Subcutaneous abdominal adipose tissue (tissue), 5 donors: ENCODE measurements around the gene FCER1G.

Source experiments
- H3K27ac ChIP-seq: one replicate; pipeline ENCODE4 v1.7.0; 2013; ENCODE audit warnings: low read depth, mild to moderate bottlenecking, inconsistent platforms, low read length, moderate library complexity
- H3K27me3 ChIP-seq, 5 donors: one replicate each; pipeline ENCODE4 v1.7.0; 2013; ENCODE audit warnings: low read length in 5 of 5, inconsistent platforms in 1 of 5; ENCODE audit not compliant: control insufficient read depth in 5 of 5, insufficient read depth in 4 of 5
- H3K36me3 ChIP-seq, 5 donors: one replicate each; pipeline ENCODE4 v1.7.0; 2013; ENCODE audit warnings: low read length in 5 of 5; ENCODE audit not compliant: control insufficient read depth in 5 of 5, insufficient read depth in 5 of 5
- H3K4me1 ChIP-seq, 5 donors: one replicate each; pipeline ENCODE4 v1.7.0; 2013; ENCODE audit warnings: low read length in 5 of 5, mild to moderate bottlenecking in 3 of 5, moderate library complexity in 1 of 5; ENCODE audit not compliant: control insufficient read depth in 5 of 5, insufficient read depth in 5 of 5
- H3K4me3 ChIP-seq, 5 donors: one replicate each; pipeline ENCODE4 v1.7.0; 2013; ENCODE audit warnings: low read length in 5 of 5, low read depth in 1 of 5
- H3K9ac ChIP-seq, 5 donors: one replicate each; pipeline ENCODE4 v1.7.0; 2013; ENCODE audit warnings: low read length in 5 of 5, mild to moderate bottlenecking in 4 of 5, moderate library complexity in 3 of 5
- H3K9me3 ChIP-seq, 5 donors: one replicate each; pipeline ENCODE4 v1.7.0; 2013; ENCODE audit warnings: low read length in 5 of 5; ENCODE audit not compliant: control insufficient read depth in 5 of 5
- donor health status: healthy.
- donor health status: healthy.
- donor health status: healthy.
- donor health status: healthy.
- donor health status: healthy.

Gene FCER1G

DNA sequence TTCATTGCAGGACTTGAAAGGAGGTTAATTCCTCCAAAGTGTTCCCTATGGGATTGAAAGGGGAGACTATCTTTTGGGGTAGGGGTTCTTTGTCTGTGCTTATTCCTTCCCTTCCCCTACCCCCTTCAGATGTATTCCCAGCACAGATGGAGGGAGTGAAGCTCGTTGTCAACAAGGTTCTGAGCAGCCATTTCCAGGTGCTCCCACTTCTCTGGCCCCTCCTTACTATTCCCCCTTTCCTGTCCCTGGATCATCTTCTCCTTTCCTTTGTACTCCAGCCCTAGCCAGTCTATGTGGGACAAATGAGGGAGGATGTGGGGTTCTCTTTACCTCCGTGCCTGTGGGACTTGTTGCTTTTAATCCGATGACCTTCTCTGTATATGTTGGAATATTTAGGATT is 11.7 kb downstream of the FCER1G start:
- Histone ChIP-seq H3K27me3 (no peaks in the 10 kb centered on the region), H3K9ac (peak overlapping the region in 4 of 5 donors; percentile 66 to 81 (median 71)), H3K4me1 (peaks cover 5 to 31% (median 29%) of the 10 kb centered on the region in 5 donors), H3K36me3 (peaks cover 0 to 33% (median 25%) of the 10 kb centered on the region in 5 donors), H3K9me3 (no peaks in the 10 kb centered on the region), H3K4me3 (peak overlapping the region; percentile 77 to 99 (median 91)), H3K27ac (peak overlapping the region; percentile 18)

- peaks cover 5 to 31% (median 29%) of the 10 kb centered on the region in 5 donors for H3K4me1 ChIP-seq
- no peaks in the 10 kb centered on the region for H3K27me3 ChIP-seq
- peaks cover 0 to 33% (median 25%) of the 10 kb centered on the region in 5 donors for H3K36me3 ChIP-seq
- peak overlapping the region in 4 of 5 donors; percentile 66 to 81 (median 71) for H3K9ac ChIP-seq
- peak overlapping the region; percentile 5 to 88 (median 76) for H3K4me3 ChIP-seq
- no peaks in the 10 kb centered on the region for H3K9me3 ChIP-seq
- H3K27ac ChIP-seq: no peak overlapping the region
These were observed 12.2 kb downstream of the FCER1G start for GRCh38 chr1:161227196-161227871.

GRCh38 chr1:161228032-161228431 is 12.9 kb downstream of the FCER1G start:
- no peaks in the 10 kb centered on the region for H3K9me3 ChIP-seq
- H3K27ac ChIP-seq: no peak overlapping the region
- H3K27me3 ChIP-seq: no peaks in the 10 kb centered on the region
- peaks cover 0 to 33% (median 25%) of the 10 kb centered on the region in 5 donors for H3K36me3 ChIP-seq
- H3K4me1 ChIP-seq: peaks cover 5 to 31% (median 29%) of the 10 kb centered on the region in 5 donors
- H3K4me3 ChIP-seq: peak overlapping the region in 3 of 5 donors; percentile 52 to 88 (median 77)
- peak overlapping the region in 2 of 5 donors; percentile 62 to 67 for H3K9ac ChIP-seq

DNA sequence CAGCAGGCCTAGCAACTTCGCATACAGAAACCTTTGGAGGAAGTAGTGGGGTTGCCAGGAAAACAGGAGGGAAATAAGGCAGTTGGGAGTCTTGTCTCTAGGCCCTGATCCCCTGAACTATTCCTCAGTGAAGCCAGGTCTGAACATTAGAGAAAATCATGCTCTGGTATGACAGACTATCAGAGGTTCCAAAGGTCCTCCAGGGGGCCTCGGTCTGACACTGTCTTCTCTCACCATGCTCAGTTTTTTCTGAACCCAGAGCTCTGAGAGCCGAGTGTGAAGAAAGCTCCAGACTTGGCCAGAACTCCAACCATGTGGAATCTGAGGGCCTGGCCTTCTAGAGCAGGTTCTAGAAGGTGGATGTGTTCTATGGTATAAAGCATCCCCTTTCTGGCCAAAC is 14.8 kb downstream of the FCER1G start:
- H3K27me3 ChIP-seq: no peaks in the 10 kb centered on the region
- H3K4me3 ChIP-seq: no peak overlapping the region
- H3K4me1 ChIP-seq: peaks cover 5 to 31% (median 29%) of the 10 kb centered on the region in 5 donors
- no peak overlapping the region for H3K27ac ChIP-seq
- peaks cover 0 to 33% (median 25%) of the 10 kb centered on the region in 5 donors for H3K36me3 ChIP-seq
- H3K9me3 ChIP-seq: no peaks in the 10 kb centered on the region
- H3K9ac ChIP-seq: peak overlapping the region in 1 of 5 donors; percentile 4

DNA sequence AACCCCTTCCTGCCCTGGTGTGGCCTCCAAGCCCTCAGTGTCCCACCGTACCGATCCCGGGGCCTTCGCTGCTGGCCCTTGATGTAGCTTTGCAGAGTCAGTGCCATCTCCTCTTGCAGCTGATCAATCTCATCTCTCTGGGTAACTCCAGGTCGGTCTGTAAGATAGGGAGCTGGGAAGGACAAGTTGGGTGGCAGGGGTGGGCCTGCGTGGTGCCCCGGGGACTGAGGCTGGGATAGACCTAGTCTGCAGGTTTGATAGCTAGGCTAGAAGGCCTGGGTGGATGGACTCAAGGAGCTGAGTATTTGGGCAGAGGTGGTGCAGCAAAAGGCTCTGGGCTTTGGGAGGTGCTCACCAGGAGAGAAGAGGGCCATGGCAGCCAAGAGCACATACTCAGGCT is 15.7 kb downstream of the FCER1G start:
- Histone ChIP-seq H3K9me3 (no peaks in the 10 kb centered on the region), H3K9ac (no peak overlapping the region), H3K27me3 (no peaks in the 10 kb centered on the region), H3K4me3 (no peak overlapping the region), H3K27ac (no peak overlapping the region), H3K36me3 (peaks cover 0 to 33% (median 25%) of the 10 kb centered on the region in 5 donors), H3K4me1 (peaks cover 3 to 24% (median 23%) of the 10 kb centered on the region in 5 donors)

GRCh38 chr1:161233102-161233501 is 18.0 kb downstream of the FCER1G start:
- H3K4me3 ChIP-seq: no peak overlapping the region
- H3K9me3 ChIP-seq: no peaks in the 10 kb centered on the region
- peaks cover 0 to 2% (median 0%) of the 10 kb centered on the region in 5 donors for H3K27me3 ChIP-seq
- H3K27ac ChIP-seq: no peak overlapping the region
- peaks cover 0 to 30% (median 25%) of the 10 kb centered on the region in 5 donors for H3K36me3 ChIP-seq
- peaks cover 0 to 2% (median under 1%) of the 10 kb centered on the region in 5 donors for H3K4me1 ChIP-seq
- H3K9ac ChIP-seq: no peak overlapping the region

GRCh38 chr1:161235957-161236775 is 21.1 kb downstream of the FCER1G start:
- H3K9me3 ChIP-seq: no peaks in the 10 kb centered on the region
- no peaks in the 10 kb centered on the region for H3K4me1 ChIP-seq
- H3K36me3 ChIP-seq: peaks cover 0 to under 1% (median 0%) of the 10 kb centered on the region in 5 donors
- no peak overlapping the region for H3K4me3 ChIP-seq
- H3K9ac ChIP-seq: no peak overlapping the region
- H3K27me3 ChIP-seq: peaks cover 0 to 4% (median 0%) of the 10 kb centered on the region in 5 donors
- H3K27ac ChIP-seq: no peak overlapping the region

- Histone ChIP-seq H3K27ac (no peak within 1 kb of the TSS), H3K36me3 (no peaks in the 10 kb centered on the region), H3K4me1 (no peaks in the 10 kb centered on the region), H3K9ac (no peak within 1 kb of the TSS), H3K4me3 (no peak within 1 kb of the TSS), H3K9me3 (no peaks in the 10 kb centered on the region), H3K27me3 (peaks cover 0 to 8% (median 0%) of the 10 kb centered on the region in 5 donors)
These were observed 23.0 kb downstream of the FCER1G start, which contains the start of gene NR1I3 for GRCh38 chr1:161238039-161238473. NR1I3 (minus strand) TSS chr1:161238203; CDS start chr1:161236565, 1,638 bp downstream.

DNA sequence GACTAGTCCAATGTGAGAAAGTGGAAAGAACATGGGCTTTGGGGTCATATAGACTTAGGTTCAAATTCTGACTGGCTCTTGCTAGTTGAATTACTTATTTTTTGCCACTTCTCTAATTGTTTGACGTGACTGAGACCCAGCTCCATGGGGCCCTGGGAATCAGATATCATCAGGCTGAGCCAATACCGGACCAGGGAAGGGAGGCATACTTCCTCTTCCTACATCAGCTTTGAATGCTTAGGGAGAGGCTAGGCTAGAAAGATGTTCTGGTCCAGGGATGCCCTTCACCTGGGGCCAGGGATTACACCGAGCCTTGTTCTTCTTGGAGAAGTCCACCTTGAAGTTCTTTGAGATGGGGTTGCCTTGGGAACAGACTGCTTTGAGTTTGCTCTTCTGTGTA is 26.6 kb downstream of the FCER1G start:
- no peak overlapping the region for H3K9ac ChIP-seq
- H3K4me3 ChIP-seq: no peak overlapping the region
- H3K27me3 ChIP-seq: peaks cover 0 to 8% (median 0%) of the 10 kb centered on the region in 5 donors
- H3K36me3 ChIP-seq: no peaks in the 10 kb centered on the region
- no peak overlapping the region for H3K27ac ChIP-seq
- no peaks in the 10 kb centered on the region for H3K4me1 ChIP-seq
- no peaks in the 10 kb centered on the region for H3K9me3 ChIP-seq

DNA sequence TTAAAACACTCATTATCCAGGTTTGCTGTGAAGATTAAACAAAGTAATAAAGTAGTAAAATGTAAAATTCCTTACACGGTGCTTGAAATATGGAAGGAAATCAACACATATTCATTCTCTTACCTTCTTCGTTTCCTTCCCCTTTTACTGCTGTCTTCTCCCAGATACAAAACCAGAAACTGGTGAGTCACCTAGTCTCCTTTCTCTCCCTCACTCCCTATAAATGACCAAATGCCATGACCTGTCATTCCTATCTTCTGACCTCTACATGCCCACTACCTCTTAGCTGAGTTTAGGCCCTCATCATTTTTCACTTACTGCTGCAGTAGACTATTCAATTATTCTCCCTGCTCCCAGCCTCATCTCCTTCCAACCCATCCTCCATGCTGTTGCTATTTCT is 27.2 kb downstream of the FCER1G start:
- Histone ChIP-seq H3K9ac (no peak overlapping the region), H3K36me3 (no peaks in the 10 kb centered on the region), H3K27me3 (peaks cover 0 to 8% (median 0%) of the 10 kb centered on the region in 5 donors), H3K4me3 (no peak overlapping the region), H3K27ac (no peak overlapping the region), H3K4me1 (no peaks in the 10 kb centered on the region), H3K9me3 (no peaks in the 10 kb centered on the region)
